ENCODE measurements around the gene VIL1. TPM values are rescaled to one million over a fixed set of nuclear protein-coding genes. Genes with fewer than 3 reads are reported as not detected.

Gene VIL1
- total and polyA plus RNA-seq, 2 of the 4 experiments (the other 2 are of a cell fraction), result not detected

DNA sequence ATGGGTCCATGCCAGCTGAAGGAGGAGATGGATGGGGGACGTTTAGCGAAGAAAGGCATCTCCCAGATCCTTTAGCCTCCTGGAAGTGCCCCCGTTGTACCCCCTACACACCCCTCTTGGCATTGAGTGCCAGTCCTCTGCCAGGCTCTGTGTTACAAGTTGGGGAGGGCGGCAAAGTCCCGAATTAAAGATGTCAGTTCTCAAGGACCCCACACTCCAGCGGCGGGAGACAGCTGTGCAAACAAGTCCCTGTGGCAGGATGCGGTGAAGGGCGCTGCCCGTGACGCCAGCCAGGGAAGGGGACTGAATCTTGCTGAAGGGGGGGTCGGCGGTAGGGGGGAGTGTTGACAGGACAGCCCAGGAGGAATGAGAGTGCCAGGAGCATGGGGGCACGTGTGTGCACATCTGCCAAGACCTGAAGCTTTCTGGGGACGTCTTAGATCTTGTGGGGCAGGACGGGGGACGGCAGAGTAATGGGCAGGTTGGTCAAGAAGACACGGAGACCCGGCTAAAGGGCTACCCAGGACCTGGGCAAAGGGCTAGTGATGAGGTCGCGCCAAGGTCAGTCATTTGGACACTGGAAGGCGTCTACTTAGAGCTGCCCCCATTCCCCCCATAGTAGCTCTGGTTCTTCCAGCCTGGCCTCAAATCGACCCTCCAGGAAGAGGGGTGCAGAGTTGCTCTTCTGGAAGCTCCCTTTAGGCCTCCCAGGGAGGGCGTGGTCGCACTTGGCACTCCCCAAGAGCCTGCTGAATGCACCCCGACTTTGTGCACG lies 22.0 kb upstream of the VIL1 start:
- Histone ChIP-seq H2BK120ac (ENCODE audit: low read depth, low read length) (peak overlapping the region; percentile 97), H3K14ac (replicated peaks; ENCODE audit: low read depth, low read length) (peak overlapping the region; percentile 91), H2BK15ac (ENCODE audit: low read depth, low read length) (peak overlapping the region; percentile 62; the same call in 2 of the 3 replicates), H3K9ac (ENCODE audit: low read depth, low read length) (peak overlapping the region; percentile 95), H3K23ac (ENCODE audit: low read depth, low read length) (peak overlapping the region; percentile 43; the same call in 1 of the 2 replicates), H2AK5ac (ENCODE audit: low read depth, low read length) (peak overlapping the region; percentile 95), H3K4ac (ENCODE audit: low read depth, low read length) (peak overlapping the region; percentile 92), H2AFZ (replicated peaks; ENCODE audit: low read length, poor library complexity) (peak overlapping the region; percentile 97), H3K56ac (ENCODE audit: extremely low read depth, insufficient read depth, low read length) (peak overlapping the region; percentile 96), H3K9me1 (ENCODE audit: insufficient read depth, low read length) (0 out of 2 replicates have a peak, but pooled peaks cover 2% of the 10 kb centered on the region), H3K36me3 (ENCODE audit: control insufficient read depth, insufficient read depth, low read length) (peaks cover 3% of the 10 kb centered on the region; the same call in 1 of the 2 replicates), H3K18ac (ENCODE audit: low read depth, low read length) (peak overlapping the region; percentile 98), H2BK20ac (ENCODE audit: low read depth, low read length) (peak overlapping the region; percentile 56), H4K8ac (ENCODE audit: low read depth in 2 of 2, low read length in 2 of 2) (peak overlapping the region; percentile 70 to 94), H3K4me3 (ENCODE audit: insufficient read depth, low read depth, low read length) (peak overlapping the region; percentile 85), H3K27me3 (ENCODE audit: control insufficient read depth, insufficient read depth, low read length) (no peaks in the 10 kb centered on the region), H3K79me1 (ENCODE audit: low read depth in 1 of 2, low read length in 2 of 2) (peaks cover 6 to 19% of the 10 kb centered on the region in 2 experiments; a peak in 3 of 4 replicates), H3K27ac (ENCODE audit: insufficient read depth, low read length) (peak overlapping the region; percentile 99), H4K91ac (ENCODE audit: insufficient read depth, low read depth, low read length) (peak overlapping the region; percentile 99), H4K20me1 (ENCODE audit: insufficient read depth, low read length) (peaks cover 9% of the 10 kb centered on the region; the same call in 1 of the 2 replicates), H3K4me2 (ENCODE audit: low read depth, low read length) (peak overlapping the region; percentile 90), H4K5ac (ENCODE audit: low read depth, low read length) (peak overlapping the region; percentile 94), H2BK5ac (ENCODE audit: low read depth, low read length, poor library complexity, severe bottlenecking) (peak overlapping the region; percentile 98), H3K9me3 (ENCODE audit: control insufficient read depth, insufficient read depth, low read length) (no peaks in the 10 kb centered on the region), H3K4me1 (ENCODE audit: control insufficient read depth, insufficient read depth, low read length) (peaks cover 25% of the 10 kb centered on the region), H2AK9ac (replicated peaks; ENCODE audit: low read depth, low read length, poor library complexity) (peak overlapping the region; percentile 88)
- ChIA-PET POLR2A (ENCODE audit: unreplicated experiment) (interaction anchor here (0.6 to 1.0 kb wide), 3 partner anchors 24 to 110 kb away, joined by 3 read pairs; no protein-coding TSS in a partner anchor), CTCF (interaction anchor here (0.6 kb wide), 2 partner anchors 34 to 101 kb away, joined by 3 to 6 read pairs; no protein-coding TSS in a partner anchor)
- DNase-seq (peak; percentile 67), ATAC-seq (ENCODE audit: low read depth) (no peak)
- no TSS peak for BruUV-seq (replicated peaks)
- TF ChIP-seq MAZ (IDR thresholded peaks at IDR 0.05; ENCODE audit: borderline replicate concordance, low read depth, low read length) (peak; percentile 38; the same call in 1 of the 2 replicates), BHLHE40 (IDR thresholded peaks at IDR 0.05; ENCODE audit: low read depth, low read length) (peak; percentile 37), MXI1 (IDR thresholded peaks at IDR 0.05; ENCODE audit: borderline replicate concordance, low read depth, low read length) (peak; percentile 19; the same call in 1 of the 2 replicates), NFE2L2 (IDR thresholded peaks at IDR 0.05; ENCODE audit: low read depth, low read length) (no peak)
- TF ChIP-seq, protein P1, sequence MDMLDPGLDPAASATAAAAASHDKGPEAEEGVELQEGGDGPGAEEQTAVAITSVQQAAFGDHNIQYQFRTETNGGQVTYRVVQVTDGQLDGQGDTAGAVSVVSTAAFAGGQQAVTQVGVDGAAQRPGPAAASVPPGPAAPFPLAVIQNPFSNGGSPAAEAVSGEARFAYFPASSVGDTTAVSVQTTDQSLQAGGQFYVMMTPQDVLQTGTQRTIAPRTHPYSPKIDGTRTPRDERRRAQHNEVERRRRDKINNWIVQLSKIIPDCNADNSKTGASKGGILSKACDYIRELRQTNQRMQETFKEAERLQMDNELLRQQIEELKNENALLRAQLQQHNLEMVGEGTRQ (IDR thresholded peaks at IDR 0.05; ENCODE audit: low read depth, low read length), result peak; percentile 23; the same call in 1 of the 2 replicates
- 6% methylated on average over 12 of the region's 27 CpGs; no CpG with 5 or more reads in 1 of the 2 experiments for WGBS, 2 experiments (ENCODE audit: extremely low coverage in 2 of 2, insufficient read length in 1 of 2)
- intact Hi-C loops (cut with micrococcal nuclease), result loop anchor here (1.0 to 2.0 kb wide), 3 partner anchors 96 to 125 kb away; partner anchors contain the start of gene TMBIM1
- in situ Hi-C loops (cut with MboI; ENCODE audit: low sequenced_read_pairs), result loop anchor here (10.0 kb wide), 1 partner anchor 122 kb away; the partner anchor contains the start of genes AAMP and PNKD
- dilution Hi-C loops (cut with HindIII; ENCODE audit: low sequenced_read_pairs, unreplicated experiment), result no loop called here
